Parathyroid adenoma (tissue), 2 donors: ENCODE data around the gene CFTR.

Experiments
- H2AFZ ChIP-seq: fragments of 300-600 bp; sonication (generic); one replicate; pipeline ENCODE4 v1.7.0; 2017; ENCODE audit warnings: antibody characterized with exemption, mild to moderate bottlenecking
- H3K27ac ChIP-seq: fragments of 300-600 bp; sonication (generic); one replicate; pipeline ENCODE4 v1.7.0; 2017
- H3K27me3 ChIP-seq: fragments of 300-600 bp; sonication (generic); one replicate; pipeline ENCODE4 v1.7.0; 2017; ENCODE audit warnings: low read length; ENCODE audit not compliant: control insufficient read depth, insufficient read depth
- H3K36me3 ChIP-seq: fragments of 300-600 bp; sonication (generic); one replicate; pipeline ENCODE4 v1.7.0; 2017; ENCODE audit warnings: low read length; ENCODE audit not compliant: control insufficient read depth, insufficient read depth
- H3K4me1 ChIP-seq: fragments of 300-600 bp; sonication (generic); one replicate; pipeline ENCODE4 v1.7.0; 2017; ENCODE audit warnings: control low read depth
- H3K4me2 ChIP-seq: fragments of 300-600 bp; sonication (generic); one replicate; pipeline ENCODE4 v1.7.0; 2017; ENCODE audit warnings: low read length
- H3K4me3 ChIP-seq: fragments of 300-600 bp; sonication (generic); one replicate; pipeline ENCODE4 v1.7.0; 2017; ENCODE audit warnings: low read depth, low read length
- H3K79me2 ChIP-seq: fragments of 300-600 bp; sonication (generic); one replicate; pipeline ENCODE4 v1.7.0; 2017; ENCODE audit warnings: control low read depth
- H3K9ac ChIP-seq: fragments of 300-600 bp; sonication (generic); one replicate; pipeline ENCODE4 v1.7.0; 2017; ENCODE audit warnings: mild to moderate bottlenecking
- H3K9me3 ChIP-seq: fragments of 300-600 bp; sonication (generic); one replicate; pipeline ENCODE4 v1.7.0; 2017; ENCODE audit warnings: low read length; ENCODE audit not compliant: control insufficient read depth
- CTCF ChIP-seq: fragments of 300-600 bp; sonication (generic); IDR thresholded peaks from one replicate; pipeline ENCODE4 v1.7.0; 2017; ENCODE audit warnings: antibody characterized with exemption, mild to moderate bottlenecking
- donor health status: primary hyperparathyroidism.

Gene CFTR

DNA sequence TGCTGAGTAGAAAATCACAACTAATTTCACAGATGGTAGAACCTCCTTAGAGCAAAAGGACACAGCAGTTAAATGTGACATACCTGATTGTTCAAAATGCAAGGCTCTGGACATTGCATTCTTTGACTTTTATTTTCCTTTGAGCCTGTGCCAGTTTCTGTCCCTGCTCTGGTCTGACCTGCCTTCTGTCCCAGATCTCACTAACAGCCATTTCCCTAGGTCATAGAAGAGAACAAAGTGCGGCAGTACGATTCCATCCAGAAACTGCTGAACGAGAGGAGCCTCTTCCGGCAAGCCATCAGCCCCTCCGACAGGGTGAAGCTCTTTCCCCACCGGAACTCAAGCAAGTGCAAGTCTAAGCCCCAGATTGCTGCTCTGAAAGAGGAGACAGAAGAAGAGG is 186.9 kb downstream of the CFTR start:
- Histone ChIP-seq H3K36me3 (no peaks in the 10 kb centered on the region), H3K9me3 (no peaks in the 10 kb centered on the region), H3K27me3 (no peaks in the 10 kb centered on the region), H3K4me2 (no peak overlapping the region), H3K4me1 (no peaks in the 10 kb centered on the region), H3K9ac (no peak overlapping the region), H3K27ac (no peak overlapping the region), H3K4me3 (no peak overlapping the region), H3K79me2 (no peaks in the 10 kb centered on the region), H2AFZ (no peak overlapping the region)
- TF ChIP-seq CTCF, result no peak

DNA sequence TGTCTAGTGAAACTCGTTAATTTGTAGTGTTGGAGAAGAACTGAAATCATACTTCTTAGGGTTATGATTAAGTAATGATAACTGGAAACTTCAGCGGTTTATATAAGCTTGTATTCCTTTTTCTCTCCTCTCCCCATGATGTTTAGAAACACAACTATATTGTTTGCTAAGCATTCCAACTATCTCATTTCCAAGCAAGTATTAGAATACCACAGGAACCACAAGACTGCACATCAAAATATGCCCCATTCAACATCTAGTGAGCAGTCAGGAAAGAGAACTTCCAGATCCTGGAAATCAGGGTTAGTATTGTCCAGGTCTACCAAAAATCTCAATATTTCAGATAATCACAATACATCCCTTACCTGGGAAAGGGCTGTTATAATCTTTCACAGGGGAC is 187.6 kb downstream of the CFTR start:
- Histone ChIP-seq H3K27ac (no peak overlapping the region), H2AFZ (no peak overlapping the region), H3K9ac (no peak overlapping the region), H3K79me2 (no peaks in the 10 kb centered on the region), H3K27me3 (no peaks in the 10 kb centered on the region), H3K9me3 (no peaks in the 10 kb centered on the region), H3K4me2 (no peak overlapping the region), H3K36me3 (no peaks in the 10 kb centered on the region), H3K4me1 (no peaks in the 10 kb centered on the region), H3K4me3 (no peak overlapping the region)
- no peak for TF ChIP-seq CTCF

DNA sequence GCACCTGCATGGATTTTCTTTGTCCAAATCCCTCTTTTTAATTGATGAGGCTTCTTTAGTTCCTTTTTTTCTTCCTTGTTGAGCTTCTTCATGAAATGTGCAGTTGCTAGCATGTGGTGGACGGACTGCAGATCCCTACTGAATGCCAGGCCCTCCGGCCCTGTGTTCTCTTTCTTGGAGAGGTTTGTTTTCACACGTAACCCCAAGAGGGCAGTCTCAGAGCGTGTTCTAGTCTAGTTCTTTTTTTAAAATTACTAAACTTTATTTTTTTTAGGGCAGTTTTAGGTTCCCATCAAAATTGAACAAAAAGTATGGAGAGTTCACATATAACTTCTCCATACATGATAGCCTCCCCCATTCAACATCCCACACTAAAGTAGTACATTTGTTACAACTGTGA is 190.0 kb downstream of the CFTR start:
- Histone ChIP-seq H3K27me3 (no peaks in the 10 kb centered on the region), H3K9ac (no peak overlapping the region), H3K4me2 (no peak overlapping the region), H3K9me3 (no peaks in the 10 kb centered on the region), H3K27ac (no peak overlapping the region), H2AFZ (no peak overlapping the region), H3K36me3 (no peaks in the 10 kb centered on the region), H3K4me3 (no peak overlapping the region), H3K4me1 (no peaks in the 10 kb centered on the region), H3K79me2 (no peaks in the 10 kb centered on the region)
- no peak for TF ChIP-seq CTCF

GRCh38 chr7:117672453-117672852 is 192.6 kb downstream of the CFTR start:
- H3K27ac ChIP-seq, result no peak overlapping the region
- H3K27me3 ChIP-seq, result no peaks in the 10 kb centered on the region
- no peaks in the 10 kb centered on the region for H3K36me3 ChIP-seq
- no peaks in the 10 kb centered on the region for H3K4me1 ChIP-seq
- no peak overlapping the region for H3K4me2 ChIP-seq
- no peaks in the 10 kb centered on the region for H3K79me2 ChIP-seq
- no peak overlapping the region for H2AFZ ChIP-seq
- no peak for TF ChIP-seq CTCF
- H3K4me3 ChIP-seq, result no peak overlapping the region
- no peak overlapping the region for H3K9ac ChIP-seq
- no peaks in the 10 kb centered on the region for H3K9me3 ChIP-seq

- Histone ChIP-seq H3K4me2 (no peak overlapping the region), H3K79me2 (no peaks in the 10 kb centered on the region), H3K4me1 (no peaks in the 10 kb centered on the region), H3K9ac (no peak overlapping the region), H3K27me3 (no peaks in the 10 kb centered on the region), H2AFZ (no peak overlapping the region), H3K36me3 (no peaks in the 10 kb centered on the region), H3K9me3 (no peaks in the 10 kb centered on the region), H3K4me3 (no peak overlapping the region), H3K27ac (no peak overlapping the region)
- TF ChIP-seq CTCF, result no peak
These were observed 193.5 kb downstream of the CFTR start for GRCh38 chr7:117673367-117673766.
